WI38 (cell line): Measurements from ENCODE around the gene CAMK1D.

Source experiments
- H3K4me3 ChIP-seq: 2 replicates; pipeline ENCODE4 v1.5.1; 2011; ENCODE audit warnings: low read depth, mild to moderate bottlenecking, control low read depth, low read length
- CTCF ChIP-seq: IDR thresholded peaks from 2 replicates; pipeline ENCODE4 v1.5.1; 2012; ENCODE audit warnings: low read depth, mild to moderate bottlenecking, control low read depth, low read length

CAMK1D gene

GRCh38 chr10:12675186-12675585 is 325.8 kb downstream of the CAMK1D start:
- no peak for TF ChIP-seq CTCF
- H3K4me3 ChIP-seq, result no peak overlapping the region

GRCh38 chr10:12679636-12680035 is 330.3 kb downstream of the CAMK1D start:
- TF ChIP-seq CTCF, result no peak
- H3K4me3 ChIP-seq, result no peak overlapping the region

GRCh38 chr10:12681252-12681651 is 331.9 kb downstream of the CAMK1D start:
- H3K4me3 ChIP-seq, result no peak overlapping the region
- no peak for TF ChIP-seq CTCF

GRCh38 chr10:12684784-12685183 is 335.4 kb downstream of the CAMK1D start:
- TF ChIP-seq CTCF, result no peak

GRCh38 chr10:12685261-12686058 is 336.1 kb downstream of the CAMK1D start:
- no peak overlapping the region for H3K4me3 ChIP-seq
- TF ChIP-seq CTCF, result no peak

More at GRCh38 chr10:12684784-12685183, 335.4 kb downstream of the CAMK1D start:
- H3K4me3 ChIP-seq, result no peak overlapping the region

- no peak for TF ChIP-seq CTCF
- H3K4me3 ChIP-seq, result no peak overlapping the region
These were observed 338.6 kb downstream of the CAMK1D start for GRCh38 chr10:12687996-12688395.

GRCh38 chr10:12689893-12690292 is 340.5 kb downstream of the CAMK1D start:
- no peak overlapping the region for H3K4me3 ChIP-seq
- no peak for TF ChIP-seq CTCF
